ENCODE data around the gene ADRB2. TPM values are rescaled to one million over a fixed set of nuclear protein-coding genes. Genes with fewer than 3 reads are reported as not detected.

The ADRB2 gene
- total and polyA plus RNA-seq, 2 donors = 1.6 to 3.0 TPM

Other genes starting within 250 kb of the ADRB2 start
- gene HTR4, start 172.1 kb upstream of the ADRB2 start, total RNA-seq = 0.26 TPM
- 0.06 TPM for gene HTR4, start 172.1 kb upstream of the ADRB2 start, polyA plus RNA-seq
- 15.1 TPM for gene SH3TC2, start 236.5 kb downstream of the ADRB2 start, total RNA-seq
- gene SH3TC2, start 236.5 kb downstream of the ADRB2 start, polyA plus RNA-seq = 0.99 TPM

Data from urinary bladder (tissue), 2 donors.